GM21825 (cell line): Measurements from ENCODE around the gene SNPH.

Experiments used
- ATAC-seq: cut with Tn5 transposase; IDR thresholded peaks from one replicate; pipeline ENCODE4 v1.9.1; 2021; ENCODE audit warnings: mild to moderate bottlenecking, moderate library complexity; ENCODE audit not compliant: unreplicated experiment

Gene SNPH

DNA sequence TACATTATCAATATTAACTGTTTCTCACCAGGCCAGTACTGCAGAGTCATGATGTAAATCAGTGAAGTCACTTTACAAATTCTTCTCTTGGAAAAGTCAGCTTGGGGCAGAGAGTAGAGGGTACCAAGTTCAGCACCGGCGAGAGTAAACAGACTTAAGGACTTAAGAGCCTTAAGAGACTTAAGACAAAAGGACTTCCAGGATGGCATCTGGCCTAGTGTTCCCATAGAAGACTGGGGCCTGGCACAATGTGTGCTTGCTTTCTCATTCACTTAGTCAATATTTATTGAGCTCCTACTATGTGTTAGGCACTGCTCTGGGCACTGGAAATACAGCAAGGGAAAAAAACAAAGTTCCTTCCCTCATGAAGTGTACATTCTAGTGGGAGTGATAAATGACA is 1.4 kb upstream of the SNPH start:
- ATAC-seq, result no peak

DNA sequence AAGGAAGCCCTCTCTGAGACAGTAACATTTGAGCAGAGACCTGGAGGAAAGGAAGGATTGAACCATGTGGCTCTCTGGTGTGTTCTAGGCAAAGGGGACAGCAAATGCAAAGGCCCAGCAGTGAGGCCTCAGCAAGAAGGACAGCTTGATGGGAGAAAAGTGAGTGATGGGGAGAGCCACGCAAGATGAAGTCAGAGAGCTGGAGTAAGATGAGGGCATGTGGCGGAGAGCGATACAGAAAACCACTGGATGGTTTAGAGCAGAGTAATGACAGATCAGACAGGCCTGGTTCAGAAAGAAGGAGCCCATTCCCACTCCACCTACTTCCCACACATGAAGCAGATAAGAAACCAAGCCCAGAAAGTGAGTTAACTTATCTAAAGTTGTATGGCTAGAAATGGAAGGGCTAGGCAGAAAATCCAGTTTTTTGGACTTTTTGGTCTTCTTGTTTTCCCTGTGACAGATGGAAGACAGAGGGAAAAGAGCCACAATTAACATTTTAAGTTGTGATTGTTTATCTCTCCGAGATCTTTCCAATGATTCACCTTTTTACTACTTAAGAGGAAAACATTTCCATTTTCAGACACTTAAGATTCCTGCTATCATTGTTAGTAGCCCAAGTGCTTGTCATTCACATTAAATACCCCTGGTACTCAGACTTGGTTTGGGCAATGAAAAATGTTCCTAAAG is 723 bp upstream of the SNPH start:
- no peak for ATAC-seq

DNA sequence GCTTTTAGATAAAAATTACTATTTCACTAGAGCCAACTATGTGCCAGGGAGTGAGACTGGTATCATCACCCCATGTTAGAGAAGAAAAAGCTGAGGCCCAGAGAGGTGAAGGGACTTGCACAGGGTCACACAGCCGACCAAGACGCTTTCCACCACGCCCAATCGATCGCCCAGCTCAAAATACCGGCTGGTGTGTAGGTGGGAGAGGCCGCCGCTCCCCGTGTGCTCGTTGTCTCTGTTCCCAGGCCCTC is 253 bp upstream of the SNPH start:
- ATAC-seq, result no peak

DNA sequence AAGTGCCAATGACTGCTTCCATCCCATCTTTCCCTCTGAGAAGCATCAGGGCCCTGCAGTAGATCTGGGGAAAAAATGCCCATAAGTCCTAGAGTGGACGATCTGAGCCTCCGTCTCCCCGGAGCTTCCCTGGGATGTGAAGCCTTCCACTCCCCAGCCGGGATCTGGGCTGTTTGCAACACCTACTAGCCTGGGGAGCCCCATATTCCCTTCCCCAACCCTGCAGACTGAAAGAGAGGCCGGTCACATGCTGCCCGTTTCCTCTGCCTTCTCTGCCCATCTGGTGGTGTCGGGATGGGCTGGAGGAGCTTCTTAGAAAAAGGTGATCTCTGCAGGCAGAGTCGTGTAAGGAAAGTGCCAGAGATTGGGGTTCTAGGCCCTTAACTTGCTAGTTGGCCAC is 1.1 kb downstream of the SNPH start:
- ATAC-seq, result no peak

DNA sequence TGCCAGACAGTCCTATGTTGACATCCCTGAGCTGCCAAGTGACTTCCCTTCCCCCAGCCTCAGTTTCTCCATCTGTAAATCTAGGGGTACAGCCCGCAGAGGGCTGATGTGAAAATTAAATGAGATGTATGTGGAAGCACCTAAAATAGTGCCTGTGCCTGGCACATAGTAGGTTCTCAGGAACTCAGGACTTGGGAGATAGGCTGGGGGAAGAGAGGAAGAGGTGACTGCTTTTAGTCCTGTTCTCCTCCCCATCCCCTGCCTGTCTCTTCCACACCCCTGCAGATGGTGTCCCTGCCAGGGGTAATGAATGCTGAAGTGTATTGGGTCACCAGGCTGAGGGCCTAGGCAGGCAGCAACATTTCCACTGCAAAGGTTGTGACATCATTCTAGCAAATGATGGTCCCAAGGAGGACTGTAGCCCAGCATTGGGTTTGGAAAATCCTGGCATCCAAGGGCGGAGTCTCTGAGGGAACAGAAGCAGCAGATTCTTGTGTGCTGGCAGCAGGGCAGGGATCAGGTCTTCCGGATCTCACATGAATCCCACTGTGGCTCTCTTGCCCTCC is 1.8 kb downstream of the SNPH start:
- ATAC-seq, result no peak

DNA sequence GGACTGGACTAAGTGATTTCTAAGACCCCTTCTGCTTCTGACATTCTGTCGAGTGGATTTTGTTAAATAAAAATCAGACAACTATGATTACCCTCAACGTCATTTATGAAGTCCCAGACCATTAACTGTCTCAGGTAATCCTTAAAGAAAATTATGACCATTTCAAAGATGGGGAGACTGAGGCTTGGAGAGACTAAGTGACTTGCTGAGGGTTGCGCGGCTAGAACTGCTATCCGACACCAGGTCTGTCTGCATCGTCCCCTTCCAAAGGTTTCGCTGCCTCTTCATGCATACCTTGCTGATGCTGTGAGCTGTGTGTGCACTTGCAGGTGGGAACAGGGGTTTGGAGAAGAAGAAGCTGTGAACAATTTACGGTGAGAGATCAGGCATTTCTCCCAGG is 3.1 kb downstream of the SNPH start:
- no peak for ATAC-seq

DNA sequence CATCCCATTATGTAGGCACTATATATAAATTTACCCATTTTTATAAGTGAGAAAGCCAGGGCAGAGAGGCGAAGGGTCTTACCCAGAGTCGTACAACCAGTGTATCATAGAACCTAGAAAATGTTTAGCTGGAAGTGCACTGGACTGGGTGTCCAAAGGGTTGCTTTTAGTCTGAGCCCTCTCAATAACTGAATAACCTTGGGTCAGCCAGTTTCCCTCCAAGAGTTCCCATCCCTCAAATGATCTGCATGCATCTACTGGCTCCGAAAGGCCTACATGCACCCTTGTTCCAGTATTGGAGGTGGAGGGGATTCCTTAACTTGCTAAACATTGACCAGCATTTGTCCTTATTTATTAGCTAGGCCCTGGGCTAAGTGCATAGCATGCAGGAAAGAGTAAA is 3.8 kb downstream of the SNPH start:
- no peak for ATAC-seq

DNA sequence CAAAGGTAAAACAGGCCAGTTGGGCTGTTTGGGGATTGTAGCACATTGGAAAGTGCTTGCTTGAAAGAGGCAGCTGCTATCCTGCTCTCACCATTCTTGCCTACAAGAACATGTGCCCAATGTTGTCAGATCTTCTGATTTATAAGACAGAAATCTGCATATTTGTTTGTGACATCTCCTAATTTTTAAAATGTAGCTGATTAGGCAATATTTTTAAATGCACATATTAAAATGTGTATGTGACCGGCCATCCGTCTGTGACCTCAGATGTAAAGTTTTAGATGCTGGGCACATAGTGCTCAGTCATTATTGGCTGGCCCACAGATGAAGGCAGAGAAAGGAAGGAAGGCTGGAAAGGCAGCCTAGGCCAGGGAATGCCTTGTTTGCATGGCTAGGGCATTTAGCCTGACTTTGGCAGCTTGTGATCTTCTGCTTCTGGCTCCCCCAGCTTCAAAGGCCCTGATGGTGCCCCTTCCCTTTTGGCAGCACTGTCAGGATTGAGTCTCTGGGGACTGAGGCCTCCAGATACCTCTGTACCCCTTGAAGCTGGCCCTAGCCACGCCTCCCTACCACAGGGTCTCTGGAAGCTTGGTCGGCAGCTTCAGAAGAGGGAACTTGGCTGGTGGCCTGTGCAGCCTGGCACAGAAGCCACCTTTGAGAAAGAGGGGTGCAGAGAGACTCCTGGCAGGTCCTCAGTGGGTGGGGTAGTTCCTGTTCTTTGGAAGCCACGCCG is 6.4 kb downstream of the SNPH start:
- ATAC-seq, result no peak

DNA sequence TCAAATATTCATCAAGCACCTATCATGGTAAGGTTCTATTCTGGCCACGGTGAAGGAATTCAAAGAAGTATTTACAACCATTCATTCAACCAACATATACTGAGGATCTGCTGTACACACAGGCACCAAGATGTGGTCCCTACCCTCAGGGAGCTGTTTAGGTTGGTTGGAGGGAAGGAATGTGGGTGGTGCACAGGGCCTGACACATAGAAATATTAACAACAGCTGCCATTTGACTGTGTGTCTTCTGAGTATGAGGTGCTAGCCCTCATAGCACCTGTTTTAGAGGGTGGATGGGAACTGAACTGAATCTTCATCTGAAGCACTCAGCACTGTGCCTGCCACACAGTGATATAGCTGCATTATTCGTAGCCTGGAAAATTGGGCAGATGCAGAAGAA is 7.3 kb downstream of the SNPH start:
- no peak for ATAC-seq

DNA sequence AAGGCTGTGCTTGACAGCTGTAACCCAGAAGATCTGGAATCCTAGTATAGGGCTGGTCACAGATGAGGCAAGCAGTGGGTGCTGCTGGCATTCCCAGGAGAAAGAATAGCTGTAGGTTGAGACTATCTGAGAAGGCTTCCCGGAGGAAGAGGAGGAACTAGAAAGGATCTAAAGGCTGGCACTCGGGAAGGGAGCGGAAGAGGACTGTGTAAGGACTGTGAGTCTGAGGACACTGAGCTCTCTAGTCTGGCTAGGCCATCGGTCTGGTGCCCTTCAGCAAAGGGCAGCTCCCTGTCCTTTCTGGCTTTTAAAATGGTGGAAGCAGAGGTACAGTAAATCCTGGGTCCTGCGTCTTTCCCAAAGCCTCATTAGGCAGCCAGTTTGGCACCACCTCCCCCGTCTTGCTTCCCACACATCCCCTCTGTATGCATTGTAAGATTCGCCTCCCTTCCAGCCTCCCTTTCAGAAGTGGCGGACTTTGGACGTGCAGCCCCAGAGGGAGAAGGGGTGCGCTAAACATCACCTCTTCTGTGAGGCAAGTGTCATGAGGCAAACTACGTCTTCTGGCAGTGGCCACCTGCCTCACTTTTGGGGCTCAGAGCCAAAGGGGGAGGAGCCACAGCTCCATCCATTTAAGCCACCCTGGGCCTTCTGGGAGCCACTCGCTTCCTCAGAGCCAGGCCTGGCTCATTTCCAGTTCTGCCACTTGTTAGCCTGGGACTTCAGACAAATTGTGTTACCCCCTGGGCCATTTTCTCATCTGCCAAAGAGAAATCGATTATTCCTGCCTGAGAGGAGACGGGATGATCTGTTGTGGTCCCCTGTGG is 8.6 kb downstream of the SNPH start:
- no peak for ATAC-seq

DNA sequence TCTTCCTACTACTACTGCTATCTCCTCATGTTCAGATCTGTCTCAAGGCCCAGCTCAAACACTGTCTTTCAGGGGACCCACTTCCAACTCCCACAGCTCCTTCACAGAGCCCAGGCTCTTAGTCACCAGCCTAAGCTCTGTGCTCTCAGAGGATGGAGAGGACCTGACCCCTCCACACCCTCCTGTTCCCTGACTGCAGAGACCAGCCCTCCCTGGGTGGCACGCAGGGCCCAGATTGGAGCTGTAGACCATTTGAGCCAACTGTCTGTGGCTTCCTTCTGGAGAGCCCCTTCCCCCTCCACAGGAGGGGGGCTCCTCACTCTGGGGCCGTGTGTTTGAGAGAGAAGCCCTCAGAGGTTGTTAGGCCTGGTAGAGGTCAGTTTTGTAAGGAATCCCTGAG is 9.8 kb downstream of the SNPH start:
- no peak for ATAC-seq

DNA sequence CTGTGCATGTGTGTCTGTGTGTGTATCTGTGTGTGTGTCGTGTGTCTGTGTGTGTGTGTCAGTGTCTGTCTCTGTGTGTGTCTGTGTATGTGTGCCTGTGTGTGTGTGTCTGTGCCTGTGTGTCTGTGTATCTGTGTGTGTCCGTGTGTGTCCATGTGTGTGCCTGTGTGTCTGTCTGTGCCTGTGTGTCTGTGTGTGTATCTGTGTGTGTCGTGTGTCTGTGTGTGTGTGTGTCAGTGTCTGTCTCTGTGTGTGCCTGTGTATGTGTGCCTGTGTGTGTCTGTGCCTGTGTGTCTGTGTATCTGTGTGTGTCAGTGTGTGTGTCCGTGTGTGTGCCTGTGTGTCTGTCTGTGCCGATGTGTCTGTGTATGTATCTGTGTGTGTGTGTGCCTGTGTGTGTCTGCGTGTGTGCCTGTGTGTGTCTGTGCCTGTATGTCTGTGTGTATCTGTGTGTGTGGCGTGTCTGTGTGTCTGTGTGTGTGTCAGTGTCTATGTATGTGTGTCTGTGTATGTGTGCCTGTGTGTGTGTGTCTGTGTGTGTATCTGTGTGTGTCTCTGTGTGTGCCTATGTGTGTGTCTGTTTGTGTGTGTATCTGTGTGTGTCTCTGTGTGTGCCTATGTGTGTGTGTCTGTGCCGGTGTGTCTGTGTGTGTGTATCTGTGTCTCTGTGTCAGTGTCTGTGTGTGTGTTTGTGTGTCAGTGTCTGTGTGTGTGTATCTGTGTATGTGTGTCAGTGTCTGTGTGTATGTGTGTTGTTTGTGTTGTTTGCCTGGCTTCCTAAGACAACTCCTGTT is 11.6 kb downstream of the SNPH start:
- no peak for ATAC-seq

DNA sequence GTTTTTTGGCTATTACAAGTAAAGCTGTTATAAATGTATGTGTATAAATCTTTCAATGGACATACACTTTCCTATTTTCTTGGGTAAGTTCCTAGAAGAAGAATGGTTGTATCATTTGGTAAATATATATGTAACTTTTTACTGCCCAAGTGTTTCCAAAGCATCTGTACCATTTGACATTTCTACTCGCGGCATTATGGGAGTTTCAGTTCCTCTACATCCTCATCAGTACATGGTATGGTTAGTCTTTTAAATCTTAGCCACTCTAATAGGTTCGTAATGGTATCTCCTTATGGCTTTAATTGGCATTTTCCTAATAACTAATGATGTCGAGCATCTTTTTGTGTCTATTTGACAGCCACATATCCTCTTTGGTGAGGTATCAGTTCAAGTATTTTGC is 12.9 kb downstream of the SNPH start:
- no peak for ATAC-seq

DNA sequence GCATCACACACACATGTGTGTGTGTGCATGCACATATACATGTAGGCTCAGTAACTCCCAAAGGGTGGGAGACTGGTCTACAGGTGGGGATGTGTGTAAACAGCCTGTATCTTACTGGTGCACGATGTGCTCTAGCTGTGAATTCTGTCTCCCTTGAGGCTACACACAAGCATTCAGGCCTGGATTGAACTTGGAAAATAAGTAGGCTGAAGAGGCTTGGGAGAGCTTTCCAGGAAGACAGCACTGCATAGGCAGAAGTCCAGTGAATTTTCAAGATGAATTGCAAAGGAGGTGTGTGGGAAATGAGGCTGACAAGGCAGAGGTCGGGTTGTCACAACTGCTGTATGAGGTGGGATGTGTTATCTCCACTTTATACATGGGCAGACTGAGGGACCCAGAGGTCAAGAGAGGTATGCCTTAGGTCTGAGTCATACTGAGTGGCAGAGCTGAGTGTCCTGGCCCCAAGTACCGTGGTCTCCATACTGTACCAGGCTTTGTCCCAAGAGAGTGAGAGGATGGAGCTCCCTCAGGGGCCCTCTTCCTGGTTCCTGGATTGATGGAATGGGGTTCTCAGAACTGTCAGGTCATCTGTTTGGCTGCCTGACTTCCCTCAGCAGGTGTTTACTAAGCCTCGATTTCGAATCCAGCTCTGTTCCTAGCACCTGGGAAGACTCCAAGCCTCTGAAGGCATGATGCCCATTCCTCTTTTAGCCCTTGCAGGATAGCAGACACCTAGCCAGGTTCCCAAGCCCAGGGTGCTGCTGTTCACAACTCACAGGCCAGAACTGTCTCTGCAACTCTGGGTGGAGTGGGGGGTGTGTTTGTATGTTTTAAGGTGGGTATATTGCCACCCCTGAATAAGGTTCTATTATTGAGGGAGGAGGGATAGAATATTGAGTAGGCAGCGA is 14.4 kb downstream of the SNPH start:
- no peak for ATAC-seq

DNA sequence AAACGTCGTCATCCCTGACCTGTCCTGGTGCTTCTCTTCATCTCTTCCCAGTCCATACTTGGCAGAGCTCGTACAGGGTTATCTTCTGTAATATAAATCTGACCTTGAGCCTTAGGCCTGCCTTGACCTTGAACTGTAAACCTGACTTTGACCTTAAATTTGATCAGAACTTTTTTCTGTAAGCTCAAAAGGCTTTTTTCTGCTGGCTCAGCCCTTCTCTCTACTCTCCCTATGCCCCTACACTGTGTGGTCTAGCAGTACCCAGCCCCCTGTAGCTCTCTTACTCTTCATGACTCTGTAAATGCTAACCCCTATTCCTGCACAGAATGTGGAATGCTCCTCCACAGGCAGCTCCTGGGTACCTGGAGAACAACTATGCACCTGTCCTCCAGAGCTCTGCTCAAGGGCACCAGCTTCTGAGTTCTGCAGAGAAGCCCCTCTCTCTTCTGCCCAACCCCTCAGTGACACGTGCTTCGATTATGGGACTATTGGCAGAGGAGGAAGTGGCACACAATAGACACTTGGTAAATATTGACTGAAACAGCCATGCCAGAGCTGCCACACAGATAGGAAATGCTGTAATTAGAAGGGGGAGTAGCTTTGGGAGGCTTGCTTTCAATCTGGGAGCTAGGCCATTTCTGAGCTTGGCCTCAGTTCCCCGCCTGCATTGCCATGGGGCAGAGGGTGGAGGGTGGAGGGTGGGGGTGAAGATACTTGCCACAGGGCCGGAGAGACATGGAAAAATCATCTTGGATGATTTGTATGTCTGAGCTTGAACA is 15.4 kb downstream of the SNPH start:
- no peak for ATAC-seq

DNA sequence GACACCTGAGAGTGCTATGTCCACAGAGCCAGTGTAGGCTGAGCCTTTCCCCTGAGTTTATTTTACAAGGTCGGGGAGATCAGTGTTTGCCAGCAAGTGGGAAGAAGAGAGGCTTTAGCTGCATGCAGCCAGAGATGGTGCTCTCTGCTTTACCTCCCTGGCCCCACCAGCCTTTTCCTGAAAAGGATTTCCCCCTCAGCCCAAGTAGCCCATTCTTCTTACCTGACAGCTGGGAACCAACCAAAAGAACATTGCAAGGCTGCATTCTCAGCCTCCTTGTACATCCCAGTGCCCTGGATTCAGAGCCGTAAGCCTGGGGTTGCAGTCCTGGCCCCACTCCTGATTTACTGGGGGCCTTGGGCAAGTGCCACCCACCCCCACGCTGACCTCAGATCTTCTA is 16.9 kb downstream of the SNPH start:
- ATAC-seq, result no peak

DNA sequence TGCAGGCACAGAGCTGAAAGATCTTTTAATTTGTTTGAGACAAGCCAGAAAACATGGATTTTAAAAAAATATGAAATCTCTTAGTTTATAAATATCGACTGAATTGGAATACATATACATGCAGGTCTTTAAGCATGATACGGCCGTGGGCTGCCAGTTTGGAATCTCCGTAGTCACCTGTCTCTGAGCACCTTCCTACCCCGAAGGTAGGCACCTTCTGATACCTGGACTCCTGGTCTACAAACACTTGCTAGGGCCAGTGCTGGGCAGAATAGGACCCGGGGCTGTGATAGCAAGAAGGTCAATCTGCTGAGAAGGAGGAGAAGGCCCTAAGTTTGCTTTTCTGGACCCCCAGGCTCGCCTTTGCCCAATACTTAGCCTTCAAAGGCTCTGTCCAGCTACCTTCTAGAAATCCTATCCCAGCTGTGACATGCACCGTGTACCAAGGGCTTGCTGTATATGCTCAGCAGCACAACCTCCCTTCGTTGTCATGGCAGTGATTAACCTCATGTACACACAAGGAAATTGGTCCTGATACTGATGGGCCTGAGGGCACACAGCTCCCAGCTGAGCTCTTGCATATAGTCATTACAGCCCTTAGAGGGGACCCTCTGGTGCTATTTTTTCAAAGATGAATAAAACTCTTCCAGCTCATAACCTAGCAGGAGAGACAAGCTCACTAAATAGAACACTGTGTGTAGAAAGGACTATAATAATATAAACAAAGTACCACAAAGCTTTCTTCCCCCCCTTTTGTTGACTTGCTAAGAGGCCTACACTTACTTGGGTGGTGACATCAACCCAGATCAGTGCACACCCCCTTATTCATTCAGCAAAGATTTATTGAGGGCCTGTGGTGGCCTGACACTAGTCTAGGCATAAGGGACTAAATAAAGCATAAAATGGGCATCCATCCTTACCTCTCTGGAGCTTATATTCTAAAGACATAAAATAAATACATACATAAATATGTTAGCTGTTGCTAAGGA is 17.7 kb downstream of the SNPH start:
- ATAC-seq, result no peak
